Stomach (tissue), 9 donors: ENCODE results near the gene AK2. TPM values are rescaled to one million over a fixed set of nuclear protein-coding genes. Genes with fewer than 3 reads are reported as not detected.

ENCODE experiments used
- DNase-seq, 2 donors: peaks; one replicate each; pipeline versions ENCODE4 v3.0.0 to v3.0.0-alpha.2; 2013 to 2019
- H3K27ac ChIP-seq, 5 donors: fragments of 200-600 bp in 4 of 5; sonication (generic) in 4 of 5; one replicate each; pipeline ENCODE4 v1.5.1; 2013 to 2019; ENCODE audit warnings: mild to moderate bottlenecking in 1 of 5, moderate library complexity in 1 of 5
- H3K27me3 ChIP-seq, 3 donors: fragments of 200-600 bp; sonication (generic); one replicate each; pipeline ENCODE4 v1.5.1; 2017 to 2019; ENCODE audit warnings: mixed run types in 1 of 3
- H3K36me3 ChIP-seq, 4 donors: fragments of 200-600 bp; sonication (generic); 1 replicate in 3 of 4; 2 replicates in 1 of 4; pipeline ENCODE4 v1.5.1; 2016 to 2019
- H3K4me1 ChIP-seq, 4 donors: fragments of 200-600 bp; sonication (generic); one replicate each; pipeline ENCODE4 v1.5.1; 2016 to 2019
- H3K4me3 ChIP-seq, 4 donors: fragments of 200-600 bp; sonication (generic) in 3 of 4; one replicate each; pipeline ENCODE4 v1.5.1; 2016 to 2019; ENCODE audit warnings: mild to moderate bottlenecking in 1 of 4
- H3K9me3 ChIP-seq, 4 donors: fragments of 200-600 bp; sonication (generic); one replicate each; pipeline ENCODE4 v1.5.1; 2016 to 2019
- CTCF ChIP-seq, 7 experiments: fragments of 450-650 bp in 4 of 7; fragments of 200-600 bp in 3 of 7; sonication (generic) in 3 of 7; IDR thresholded peaks; one replicate each; pipeline ENCODE4 v1.5.1; 2016 to 2019; ENCODE audit warnings: antibody characterized with exemption in 7 of 7, control low read depth in 2 of 7, mild to moderate bottlenecking in 1 of 7
- EP300 ChIP-seq: sonication (generic); formaldehyde crosslinking; IDR thresholded peaks from one replicate; pipeline ENCODE4 v1.6.1; 2017; ENCODE audit warnings: antibody characterized with exemption
- POLR2A ChIP-seq, 4 donors: fragments of 450-650 bp; IDR thresholded peaks; one replicate each; pipeline ENCODE4 v1.6.1; 2016; ENCODE audit warnings: antibody characterized with exemption in 4 of 4, control low read depth in 2 of 4, mild to moderate bottlenecking in 1 of 4, moderate library complexity in 1 of 4
- POLR2AphosphoS5 ChIP-seq, 3 donors: sonication (generic); formaldehyde crosslinking; IDR thresholded peaks; one replicate each; pipeline ENCODE4 v1.6.1; 2016; ENCODE audit warnings: antibody characterized with exemption in 3 of 3
- WGBS, 5 donors: extraction: QIAGEN DNeasy Blood & Tissue Kit in 3 of 5; methylation state at CpG; one replicate each; pipeline versions ENCODE4 v1.1.5 to v1.1.7; 2013 to 2018; 5-methylcytosine and 5-hydroxymethylcytosine counted together
- intact Hi-C: fragments of 100-400 bp; cut with DNase I; formaldehyde crosslinking; loops from one replicate; pipeline ENCODE4 v1.15.1; 2023; ENCODE audit warnings: low total_unique reads
- polyA plus RNA-seq, 3 donors: library from polyadenylated mRNA; stranded (reverse); fragments of 200-250 nt; gene quantifications; one replicate each; pipeline ENCODE4 v1.2.3, GENCODE V29; 2013
- total RNA-seq, 5 donors: library from RNA; depleted of rRNA; stranded (reverse); fragments of >200 nt; gene quantifications; one replicate each; pipeline versions ENCODE4 v1.1.0 to v1.2.3, GENCODE V29; 2014 to 2016
- donor health status: healthy with polysubstance abuse.
- donor health status: Bipolar disorder and iron deficiency.
- donor health status: healthy.

The AK2 gene
- total and polyA plus RNA-seq, 8 donors = 71.0 to 263 (median 115) TPM

- H3K27ac ChIP-seq = no peak overlapping the region
- H3K36me3 ChIP-seq = peaks cover 0 to 2% (median 0%) of the 10 kb centered on the region in 4 donors
- no peak overlapping the region for H3K4me3 ChIP-seq
- no peak for TF ChIP-seq EP300
- no peak for TF ChIP-seq POLR2A (IDR thresholded peaks at IDR 0.05)
- no peak for TF ChIP-seq CTCF (IDR thresholded peaks at IDR 0.05)
- no peak for TF ChIP-seq POLR2AphosphoS5 (IDR thresholded peaks at IDR 0.05)
- peaks cover 13 to 18% (median 14%) of the 10 kb centered on the region in 4 donors for H3K4me1 ChIP-seq
- no peak for DNase-seq
- H3K9me3 ChIP-seq = no peaks in the 10 kb centered on the region
- H3K27me3 ChIP-seq = no peaks in the 10 kb centered on the region
- 73 to 79% (median 77%) methylated on average over 8 of the region's 8 CpGs for WGBS, 5 donors
- intact Hi-C loops = no loop called here
Measured at GRCh38 chr1:33039840-33040239, 3.2 kb upstream of the AK2 start.

- TF ChIP-seq POLR2AphosphoS5 (IDR thresholded peaks at IDR 0.05) (no peak), POLR2A (IDR thresholded peaks at IDR 0.05) (no peak), EP300 (no peak), CTCF (IDR thresholded peaks at IDR 0.05) (no peak)
- peaks cover 0 to 13% (median 0%) of the 10 kb centered on the region in 4 donors for H3K36me3 ChIP-seq
- H3K4me1 ChIP-seq = peaks cover 35 to 55% (median 47%) of the 10 kb centered on the region in 4 donors
- H3K27me3 ChIP-seq = no peaks in the 10 kb centered on the region
- DNase-seq = no peak
- no peaks in the 10 kb centered on the region for H3K9me3 ChIP-seq
- 3 to 9% (median 5%) methylated on average over 5 of the region's 5 CpGs for WGBS, 5 donors
- intact Hi-C loops = no loop called here
- H3K4me3 ChIP-seq = peak overlapping the region; percentile 79 to 92 (median 86)
- H3K27ac ChIP-seq = peak overlapping the region; percentile 75 to 92 (median 91)
Measured at GRCh38 chr1:33036051-33036525, 595 bp downstream of the AK2 start.

GRCh38 chr1:33032126-33032869, 4.4 kb downstream of the AK2 start:
- Histone ChIP-seq H3K4me1 (peaks cover 43 to 83% (median 63%) of the 10 kb centered on the region in 4 donors), H3K27ac (peak overlapping the region in 2 of 5 donors; percentile 10 to 19), H3K9me3 (no peaks in the 10 kb centered on the region), H3K4me3 (no peak overlapping the region), H3K27me3 (no peaks in the 10 kb centered on the region), H3K36me3 (peaks cover 0 to 27% (median 11%) of the 10 kb centered on the region in 4 donors)
- intact Hi-C loops = no loop called here
- TF ChIP-seq POLR2AphosphoS5 (IDR thresholded peaks at IDR 0.05) (no peak), CTCF (IDR thresholded peaks at IDR 0.05) (no peak), EP300 (no peak), POLR2A (IDR thresholded peaks at IDR 0.05) (no peak)
- 61 to 76% (median 72%) methylated on average over 6 of the region's 6 CpGs for WGBS, 5 donors
- no peak for DNase-seq

GRCh38 chr1:33031506-33031905, 5.2 kb downstream of the AK2 start:
- H3K4me1 ChIP-seq = peaks cover 51 to 91% (median 68%) of the 10 kb centered on the region in 4 donors
- peaks cover 0 to 27% (median 11%) of the 10 kb centered on the region in 4 donors for H3K36me3 ChIP-seq
- TF ChIP-seq CTCF (IDR thresholded peaks at IDR 0.05) = no peak
- no peak for TF ChIP-seq POLR2A (IDR thresholded peaks at IDR 0.05)
- TF ChIP-seq EP300 = no peak
- TF ChIP-seq POLR2AphosphoS5 (IDR thresholded peaks at IDR 0.05) = no peak
- H3K27me3 ChIP-seq = no peaks in the 10 kb centered on the region
- no peak for DNase-seq
- WGBS, 5 donors = 80 to 93% (median 88%) methylated on average over 4 of the region's 4 CpGs
- no peak overlapping the region for H3K4me3 ChIP-seq
- H3K27ac ChIP-seq = peak overlapping the region in 2 of 5 donors; percentile 10 to 58
- no peaks in the 10 kb centered on the region for H3K9me3 ChIP-seq
- intact Hi-C loops = no loop called here
